SK-N-SH (cell line): ENCODE measurements around the gene IQCN.

Experiments
- CTCF ChIP-seq: fragments of 200-600 bp; sonication (generic); IDR thresholded peaks from 2 replicates; pipeline ENCODE4 v1.6.1; 2017; ENCODE audit warnings: antibody characterized with exemption, mild to moderate bottlenecking, moderate library complexity
- REST ChIP-seq: IDR thresholded peaks from 2 replicates; pipeline ENCODE4 v1.6.1; 2012; ENCODE audit warnings: mild to moderate bottlenecking, low read depth, low read length, moderate library complexity

- no peak for TF ChIP-seq CTCF
- TF ChIP-seq REST: no peak
Observed at GRCh38 chr19:18308948-18309325, 34.7 kb upstream of the IQCN start.
